GM18499 (cell line): ENCODE measurements around the gene KLHL36.

ENCODE experiments used
- ATAC-seq: cut with Tn5 transposase; IDR thresholded peaks from one replicate; pipeline ENCODE4 v1.9.1; 2021; ENCODE audit warnings: moderate number of reproducible peaks; ENCODE audit not compliant: insufficient read depth, unreplicated experiment

KLHL36 gene

DNA sequence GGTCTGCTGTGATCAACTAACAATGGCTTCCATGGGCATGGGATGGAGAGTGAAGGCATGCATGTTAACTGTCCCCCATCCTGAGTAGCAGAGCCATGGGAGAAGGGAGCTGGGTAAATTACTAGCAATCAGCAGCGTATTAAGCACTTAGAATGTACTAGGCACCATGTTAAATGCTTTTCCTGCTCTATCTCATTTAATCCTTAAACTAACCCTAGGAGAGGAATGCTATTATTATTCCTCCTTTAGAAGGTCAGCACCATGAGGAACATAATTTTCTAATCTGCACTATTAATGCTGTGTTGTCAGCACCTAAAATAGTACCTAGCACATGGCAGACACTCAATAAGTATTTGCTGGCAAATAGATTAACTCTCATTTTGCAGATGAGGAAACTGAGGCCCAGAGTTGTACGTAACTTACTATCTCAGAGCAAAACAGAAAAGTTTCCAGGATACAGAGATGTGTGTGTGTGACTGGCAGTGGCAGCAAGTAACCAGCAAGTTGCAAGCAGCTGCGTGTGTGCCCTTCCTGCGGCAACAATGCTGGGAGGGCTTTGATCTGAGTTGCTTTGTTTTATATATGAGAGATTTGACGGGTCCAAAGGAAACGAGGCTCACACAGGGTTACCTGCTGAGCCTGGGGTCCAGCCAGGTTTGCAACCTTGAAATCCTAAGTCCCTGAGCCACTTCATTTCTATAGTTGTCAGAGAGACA is 6.5 kb upstream of the KLHL36 start:
- no peak for ATAC-seq

DNA sequence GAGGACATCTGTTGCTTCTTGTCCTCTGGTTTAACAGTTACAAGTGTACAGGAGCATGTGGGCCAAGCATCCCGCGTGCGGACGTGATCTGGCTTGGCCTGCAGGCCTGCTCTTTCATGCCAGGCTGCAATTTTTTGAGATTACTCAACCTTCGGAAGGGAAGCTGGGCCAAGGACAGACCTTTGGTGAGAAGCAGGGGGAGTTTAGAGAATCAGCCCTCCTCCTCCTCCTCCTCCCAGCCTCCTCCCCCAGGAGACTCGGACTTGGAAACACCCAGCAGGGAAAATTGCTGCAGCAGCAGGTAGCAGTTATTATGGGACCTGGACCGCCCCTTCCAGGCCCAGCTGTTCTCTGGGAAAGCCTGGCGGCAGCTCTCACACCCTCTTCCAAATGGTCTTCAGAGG is 5.1 kb upstream of the KLHL36 start:
- ATAC-seq: no peak

DNA sequence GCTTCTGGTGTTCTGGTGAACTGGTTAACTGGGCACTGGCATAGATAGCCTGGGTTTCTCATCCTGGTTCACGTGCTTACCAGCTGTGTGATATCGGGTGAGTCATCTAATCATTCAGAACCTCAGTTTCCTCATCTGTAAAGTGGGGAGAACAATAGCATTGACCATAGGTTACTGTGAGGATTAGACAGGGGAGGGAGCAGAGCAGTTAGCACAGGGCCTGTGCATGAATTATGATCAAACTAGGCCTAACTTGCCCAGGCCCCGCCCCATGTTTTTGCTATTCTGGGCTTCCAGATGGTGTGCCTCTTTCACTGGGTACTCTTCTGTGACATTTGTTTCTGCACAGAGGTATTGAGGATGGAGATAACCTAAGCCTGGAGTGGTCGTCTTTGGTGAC is 4.6 kb upstream of the KLHL36 start:
- ATAC-seq: no peak

DNA sequence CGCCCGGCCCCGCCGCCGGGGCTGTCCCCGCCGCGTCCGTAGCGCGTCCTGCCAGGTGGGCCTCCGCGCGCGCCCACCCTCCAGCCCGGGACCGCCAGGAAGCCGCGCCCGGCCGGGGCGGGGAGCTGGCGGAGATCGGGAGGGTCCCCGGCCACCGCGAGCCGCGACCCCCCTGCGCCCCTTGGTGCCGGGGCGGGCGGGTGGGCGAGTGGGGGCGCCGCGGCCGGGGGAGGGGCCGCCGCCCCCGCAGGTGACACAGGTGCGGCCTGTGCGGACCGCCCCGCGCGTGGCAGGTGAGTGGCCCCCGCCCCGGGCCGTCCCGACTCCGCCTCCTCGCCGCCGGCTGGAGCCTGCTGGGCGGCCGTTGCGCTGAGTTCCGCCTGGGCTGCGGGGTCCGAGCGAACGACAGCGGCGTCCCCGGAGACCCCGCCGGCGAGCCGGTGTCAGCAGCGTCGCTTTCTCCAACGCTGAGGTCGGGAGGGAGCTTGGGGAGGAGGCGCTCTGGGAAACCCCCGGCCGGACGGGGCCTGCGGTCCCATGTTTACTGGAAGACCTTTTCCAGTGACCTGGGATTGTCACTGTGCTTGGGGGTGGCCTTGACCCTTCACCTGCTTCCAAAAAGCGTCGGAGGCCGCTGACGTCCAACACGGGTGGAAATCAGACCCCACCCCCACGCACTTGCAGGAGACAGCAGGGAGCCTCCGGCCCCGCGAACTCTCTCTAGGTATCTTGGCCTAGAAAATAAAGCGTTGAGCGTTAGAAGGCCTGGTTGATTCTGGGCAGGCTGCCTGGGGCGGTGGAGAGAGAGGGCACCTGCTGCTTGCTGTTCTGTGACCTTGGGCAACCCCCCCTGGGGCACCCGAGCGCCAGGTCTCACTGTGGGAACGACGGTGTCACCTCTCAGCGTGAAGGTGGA is 542 bp downstream of the KLHL36 start:
- no peak for ATAC-seq

DNA sequence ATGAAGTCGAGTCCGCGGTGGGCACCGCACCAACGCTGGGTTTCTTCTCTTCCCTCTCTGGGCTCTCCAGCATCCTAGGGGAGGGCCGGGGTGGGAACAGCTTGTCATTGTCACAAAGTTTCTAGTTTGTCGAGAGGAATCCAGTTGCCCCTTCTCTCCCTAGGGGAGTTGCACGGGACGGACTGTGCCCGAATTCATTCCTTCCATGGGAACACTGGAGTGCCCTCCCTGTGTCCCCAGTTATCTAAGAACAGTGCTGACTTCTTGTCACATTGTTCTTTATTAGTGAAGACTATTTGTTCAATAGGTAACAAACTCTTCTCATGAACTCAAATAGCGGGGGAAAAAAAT is 1.2 kb downstream of the KLHL36 start:
- no peak for ATAC-seq

DNA sequence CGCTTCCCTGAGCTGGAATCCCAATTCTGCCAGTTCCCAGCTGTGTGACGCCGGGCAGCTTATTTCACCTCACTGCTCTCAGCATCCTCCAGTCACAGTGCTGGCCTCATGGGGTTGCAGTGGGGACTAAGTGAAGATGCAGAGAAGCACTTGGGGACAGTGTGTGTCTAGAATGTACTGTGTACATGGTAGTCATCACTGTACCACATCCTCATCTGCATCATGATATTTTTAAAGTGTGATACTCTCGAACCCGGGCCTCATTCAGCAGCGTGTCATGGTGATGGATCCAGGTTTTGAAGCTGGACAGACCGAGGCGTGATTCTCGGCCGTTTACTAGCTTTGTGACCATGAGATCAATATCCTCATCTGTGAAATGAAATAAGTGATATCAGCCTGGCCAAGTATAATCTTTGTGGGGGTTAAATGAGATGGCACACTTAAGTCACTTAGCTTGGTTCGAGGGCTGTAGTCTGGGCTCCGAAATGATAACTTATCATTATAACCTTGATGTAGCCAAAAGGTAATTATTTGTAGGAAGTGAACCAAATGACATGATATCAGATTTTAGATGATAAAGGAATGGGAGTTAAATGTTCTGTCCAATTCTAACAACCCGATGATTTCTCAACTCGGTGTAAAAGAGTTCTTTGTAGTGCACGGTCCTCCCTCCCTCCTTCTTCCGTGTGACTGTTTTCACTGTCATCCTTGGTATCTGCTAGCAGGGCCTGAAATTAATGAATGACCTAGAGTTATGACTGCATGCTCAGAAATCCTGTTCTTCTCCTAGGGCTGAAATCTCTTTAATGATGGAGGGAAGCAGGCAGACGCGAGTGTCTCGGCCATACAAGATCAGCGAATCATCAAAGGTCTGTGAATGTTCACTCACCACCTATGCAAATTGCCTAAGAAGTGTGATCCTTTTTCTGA is 2.0 kb downstream of the KLHL36 start:
- no peak for ATAC-seq

DNA sequence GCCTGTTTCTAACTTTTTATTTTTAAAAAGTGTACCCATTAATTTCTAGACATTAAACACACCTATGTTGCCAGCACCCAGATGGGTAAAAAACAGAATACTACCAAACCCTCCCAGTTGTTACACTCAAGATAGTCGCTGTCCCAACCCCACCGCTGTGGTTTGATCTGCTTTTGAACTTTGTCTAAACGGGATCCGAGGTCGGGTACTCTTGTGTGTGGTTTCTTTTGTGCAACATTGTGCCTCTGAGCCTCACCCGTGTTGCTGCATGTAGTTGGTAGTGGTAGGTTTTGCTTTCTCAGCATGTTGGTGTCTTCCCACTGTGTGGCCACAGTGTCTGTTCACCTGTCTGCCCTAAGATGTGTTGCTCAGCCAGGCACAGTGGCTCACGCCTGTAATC is 4.3 kb downstream of the KLHL36 start:
- no peak for ATAC-seq

DNA sequence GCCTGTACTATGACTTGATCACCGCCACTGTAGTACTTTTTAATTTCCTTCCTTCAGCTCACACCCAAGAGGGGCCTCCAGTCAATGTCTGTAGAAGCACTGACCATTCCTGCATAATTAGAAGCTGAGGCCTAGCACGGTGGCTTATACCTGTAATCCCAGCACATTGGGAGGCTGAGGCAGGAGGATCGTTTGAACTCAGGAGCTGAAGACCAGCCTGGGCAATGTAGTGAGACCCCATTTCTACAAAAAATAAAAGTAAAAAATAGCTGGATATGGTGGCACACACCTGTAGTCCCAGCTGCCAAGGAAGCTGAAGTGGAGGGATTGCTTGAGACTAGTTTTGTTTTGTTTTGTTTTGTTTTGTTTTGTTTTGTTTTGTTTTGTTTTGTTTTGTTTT is 5.9 kb downstream of the KLHL36 start:
- no peak for ATAC-seq

DNA sequence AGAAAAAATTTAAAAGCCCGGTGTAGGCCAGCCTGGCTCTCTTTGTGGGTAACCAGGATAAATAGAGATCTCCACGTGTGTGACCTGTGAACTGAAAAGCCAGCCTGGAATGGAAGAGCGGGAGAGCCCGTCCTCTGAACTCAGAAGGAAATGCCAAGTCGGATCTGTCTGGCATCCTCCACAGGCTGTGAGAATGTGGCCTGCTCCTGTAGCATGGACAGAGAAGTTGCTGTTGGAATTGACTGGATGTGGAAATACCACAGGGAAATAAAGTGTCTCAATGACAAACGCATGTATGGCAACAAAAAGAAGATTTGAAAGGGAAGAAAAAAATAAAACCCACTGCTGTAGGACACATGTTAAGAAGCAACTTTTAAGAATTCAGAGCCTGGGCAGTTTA is 6.7 kb downstream of the KLHL36 start:
- ATAC-seq: no peak

DNA sequence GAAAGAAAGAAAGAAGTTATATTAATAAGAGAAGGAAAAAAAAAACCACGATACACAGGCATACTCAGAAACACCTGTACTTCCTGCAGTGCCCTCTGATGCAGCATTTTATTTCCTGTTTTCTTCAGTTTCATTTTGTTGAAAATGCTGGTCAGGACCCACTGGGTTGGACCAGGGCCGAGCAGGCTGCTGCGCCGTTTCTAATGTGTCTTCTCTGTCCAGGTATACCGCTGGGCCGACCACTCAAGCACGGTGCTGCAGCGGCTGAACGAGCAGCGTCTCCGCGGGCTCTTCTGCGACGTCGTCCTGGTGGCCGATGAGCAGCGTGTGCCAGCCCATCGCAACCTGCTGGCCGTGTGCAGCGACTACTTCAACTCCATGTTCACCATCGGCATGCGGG is 8.3 kb downstream of the KLHL36 start:
- ATAC-seq: no peak

DNA sequence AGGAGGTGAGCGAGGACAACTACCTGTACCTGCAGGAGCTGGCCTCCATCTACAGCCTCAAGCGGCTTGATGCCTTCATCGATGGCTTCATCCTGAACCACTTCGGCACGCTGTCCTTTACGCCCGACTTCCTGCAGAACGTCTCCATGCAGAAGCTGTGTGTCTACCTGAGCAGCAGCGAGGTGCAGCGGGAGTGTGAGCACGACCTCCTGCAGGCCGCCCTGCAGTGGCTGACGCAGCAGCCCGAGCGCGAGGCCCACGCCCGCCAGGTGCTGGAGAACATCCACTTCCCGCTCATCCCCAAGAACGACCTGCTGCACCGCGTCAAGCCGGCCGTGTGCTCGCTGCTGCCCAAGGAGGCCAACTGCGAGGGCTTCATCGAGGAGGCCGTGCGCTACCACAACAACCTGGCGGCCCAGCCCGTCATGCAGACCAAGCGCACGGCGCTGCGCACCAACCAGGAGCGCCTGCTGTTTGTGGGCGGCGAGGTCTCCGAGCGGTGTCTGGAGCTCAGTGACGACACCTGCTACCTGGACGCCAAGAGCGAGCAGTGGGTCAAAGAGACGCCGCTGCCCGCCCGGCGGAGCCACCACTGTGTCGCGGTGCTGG is 9.0 kb downstream of the KLHL36 start:
- ATAC-seq: no peak

DNA sequence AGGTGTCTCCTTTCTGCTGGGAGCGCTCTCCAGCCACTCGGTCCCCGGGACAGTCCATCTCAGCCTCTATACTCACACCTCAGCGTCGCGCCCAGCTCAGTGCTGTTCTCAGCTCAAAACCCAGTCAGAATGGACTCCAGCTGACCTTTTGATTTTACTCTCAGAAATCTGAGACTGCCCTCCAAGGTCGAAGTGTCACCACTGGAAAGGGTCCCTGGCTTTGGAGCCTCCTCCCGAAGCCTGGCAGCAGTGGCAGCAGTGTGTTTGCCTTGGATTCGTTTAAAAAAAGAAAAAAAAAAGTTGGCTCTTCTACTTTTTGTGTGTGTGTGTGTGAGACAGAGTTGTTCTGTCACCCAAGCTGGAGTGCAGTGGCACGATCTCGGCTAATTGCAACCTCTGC is 10.4 kb downstream of the KLHL36 start:
- ATAC-seq: no peak

DNA sequence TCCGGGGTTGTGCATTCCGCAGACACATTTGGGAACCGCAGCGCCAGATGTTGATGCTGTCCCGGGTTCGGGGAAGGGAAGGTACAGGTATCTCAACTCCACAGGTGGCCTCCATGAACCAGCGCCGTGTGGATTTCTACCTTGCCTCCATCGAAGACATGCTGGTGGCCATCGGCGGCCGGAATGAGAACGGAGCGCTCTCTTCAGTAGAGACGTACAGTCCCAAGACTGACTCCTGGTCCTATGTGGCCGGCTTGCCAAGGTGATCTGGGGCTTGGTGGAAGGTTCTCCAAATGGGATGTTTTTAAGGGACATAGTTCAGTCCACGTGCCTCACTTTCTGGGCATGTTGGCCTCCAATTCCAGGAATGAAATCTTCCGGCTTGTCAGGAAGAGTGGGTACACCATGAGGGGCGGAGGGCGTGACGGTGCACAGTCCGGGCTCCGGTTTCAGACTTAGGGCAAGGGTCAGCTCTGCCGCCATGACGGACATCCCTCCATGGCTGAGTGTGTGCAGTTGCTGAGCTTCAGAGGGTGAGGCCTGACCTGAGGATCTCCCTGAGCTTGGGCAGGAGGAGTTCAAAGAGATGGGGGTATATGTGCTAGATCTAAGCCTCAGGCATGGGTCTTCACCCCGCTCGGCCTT is 11.5 kb downstream of the KLHL36 start:
- no peak for ATAC-seq

DNA sequence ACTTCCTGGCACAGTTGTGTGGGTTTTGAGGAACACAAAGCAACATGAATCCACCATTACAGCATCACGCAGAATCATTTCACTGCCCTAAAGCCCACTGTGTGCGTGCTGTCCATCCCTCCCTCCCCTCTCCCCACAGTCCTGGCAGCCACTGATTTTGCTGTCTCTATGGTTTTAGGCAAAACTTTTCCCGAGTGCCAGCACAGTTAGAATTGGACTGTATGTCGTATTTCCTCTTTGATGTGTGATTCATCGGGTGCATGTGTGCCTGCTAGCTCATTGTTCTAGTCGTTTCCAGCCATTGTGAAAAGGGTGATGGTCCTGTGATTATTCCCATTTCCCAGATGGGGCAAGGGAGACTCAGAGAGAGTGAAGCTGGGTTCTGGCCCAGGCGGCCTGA is 12.7 kb downstream of the KLHL36 start:
- ATAC-seq: no peak

DNA sequence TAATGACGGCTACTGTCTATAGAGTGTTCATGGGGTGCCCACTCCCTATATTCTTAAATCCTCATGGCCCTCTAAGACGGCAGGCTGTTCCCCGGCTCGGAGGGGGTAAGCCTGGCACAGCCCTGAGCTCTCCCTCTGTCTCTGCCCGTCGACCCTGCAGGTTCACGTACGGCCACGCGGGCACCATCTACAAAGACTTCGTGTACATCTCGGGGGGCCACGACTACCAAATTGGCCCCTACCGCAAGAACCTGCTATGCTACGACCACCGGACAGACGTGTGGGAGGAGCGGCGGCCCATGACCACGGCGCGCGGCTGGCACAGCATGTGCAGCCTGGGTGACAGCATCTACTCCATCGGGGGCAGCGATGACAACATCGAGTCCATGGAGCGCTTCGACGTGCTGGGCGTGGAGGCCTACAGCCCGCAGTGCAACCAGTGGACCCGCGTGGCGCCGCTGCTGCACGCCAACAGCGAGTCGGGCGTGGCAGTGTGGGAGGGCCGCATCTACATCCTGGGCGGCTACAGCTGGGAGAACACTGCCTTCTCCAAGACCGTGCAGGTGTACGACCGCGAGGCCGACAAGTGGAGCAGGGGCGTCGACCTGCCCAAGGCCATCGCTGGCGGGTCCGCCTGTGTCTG is 13.2 kb downstream of the KLHL36 start:
- ATAC-seq: no peak

DNA sequence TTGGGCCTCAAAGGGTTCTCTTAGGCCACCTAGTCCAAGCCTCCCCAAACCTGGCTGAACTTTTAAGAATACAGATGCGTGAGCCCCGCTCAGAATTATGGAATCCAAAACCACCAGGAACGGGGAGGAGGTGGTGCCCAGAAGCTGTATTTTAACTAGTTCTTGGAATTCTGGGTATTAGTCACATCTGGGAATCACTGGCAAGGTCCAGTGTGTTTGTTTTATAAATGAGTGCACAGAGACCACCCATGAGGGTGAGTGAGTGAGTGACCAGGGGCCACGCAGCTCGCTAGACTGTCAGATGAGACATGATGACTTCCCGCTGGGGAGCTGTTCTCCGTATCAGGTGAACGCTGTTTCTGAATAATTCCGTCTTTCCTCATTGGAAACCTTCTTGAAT is 14.2 kb downstream of the KLHL36 start:
- ATAC-seq: no peak

DNA sequence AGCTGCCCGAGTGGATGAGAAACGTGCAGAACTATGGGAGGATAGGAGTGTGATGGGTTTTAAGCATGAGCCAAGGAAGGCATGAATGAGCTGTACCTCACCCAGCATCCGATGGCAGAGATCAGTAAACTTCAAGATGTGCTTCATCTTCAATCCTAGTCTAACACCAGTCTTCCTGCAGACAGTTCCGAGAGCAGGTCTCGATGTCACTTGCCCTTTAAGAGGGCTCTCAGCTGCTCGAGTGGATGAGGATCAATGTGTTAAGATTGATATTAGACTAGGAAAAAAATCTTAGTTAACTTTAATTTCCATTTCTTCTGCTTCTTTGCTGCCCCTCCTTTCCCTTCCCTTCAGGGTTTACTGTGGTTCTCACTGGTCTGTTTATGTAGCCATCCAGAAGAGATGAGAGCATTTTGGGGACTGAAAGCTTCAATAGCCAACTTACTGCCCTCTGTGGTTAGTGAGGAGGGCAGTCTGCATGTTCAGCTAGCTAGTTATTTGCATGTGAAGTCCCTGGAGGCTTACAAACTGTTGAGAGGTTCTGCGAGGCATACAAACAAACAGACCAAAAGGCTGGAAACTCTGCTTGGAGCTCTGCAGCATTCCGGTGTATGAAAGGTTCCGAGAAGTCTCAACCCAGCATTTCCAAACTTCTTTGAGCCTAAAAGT is 15.3 kb downstream of the KLHL36 start:
- peak; percentile 55 for ATAC-seq

DNA sequence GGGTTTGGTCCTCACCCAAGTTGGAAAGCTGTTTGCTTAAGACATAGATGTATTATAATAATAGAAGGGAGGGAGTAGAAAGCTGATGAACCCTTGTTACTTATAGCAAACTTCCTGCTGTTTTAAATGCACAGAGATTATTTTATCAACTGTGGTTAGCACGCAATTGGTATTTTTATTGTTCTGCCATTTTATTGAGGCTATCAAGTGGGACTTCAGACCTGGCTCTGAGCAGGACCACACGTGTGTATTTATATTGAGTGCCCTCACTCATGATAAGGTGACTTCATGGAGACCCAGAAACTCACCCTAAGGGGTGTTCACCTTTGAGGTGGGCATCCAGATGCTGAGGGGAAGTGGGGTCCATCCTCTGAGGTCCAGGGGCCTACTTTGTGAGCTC is 17.0 kb downstream of the KLHL36 start:
- no peak for ATAC-seq

DNA sequence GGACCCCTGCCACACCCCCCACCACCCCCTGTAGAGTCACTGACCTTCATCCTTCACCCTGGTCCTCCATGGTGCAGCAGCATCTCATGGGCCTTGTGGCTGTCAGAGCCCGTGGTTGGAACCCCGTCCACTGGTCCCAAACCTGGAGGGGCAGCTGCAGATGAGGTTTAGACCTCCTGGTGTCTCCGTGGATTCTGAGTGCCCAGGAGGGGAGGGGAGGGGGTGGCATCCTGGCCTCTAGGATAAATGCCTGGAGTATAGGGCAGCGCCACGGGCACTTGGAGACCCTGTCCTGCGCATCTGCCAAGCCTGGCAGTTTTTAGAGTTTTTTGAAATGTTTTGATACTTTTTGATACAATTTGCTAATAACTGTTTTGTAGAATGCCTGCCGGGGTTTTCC is 17.5 kb downstream of the KLHL36 start:
- ATAC-seq: no peak
